ENCODE measurements around the gene ADAMTSL3.
"Not testable (repeated sequence)": the region's sequence is repeated elsewhere in the genome, so short reads cannot be mapped to it uniquely, and the experiment has no call there.

The ADAMTSL3 gene

GRCh38 chr15:84081391-84082168 is 427.7 kb downstream of the ADAMTSL3 start:
- no peak for DNase-seq (ENCODE audit: low read depth in 2 of 2)

GRCh38 chr15:84082739-84083138 is 428.8 kb downstream of the ADAMTSL3 start:
- no peak for DNase-seq (ENCODE audit: low read depth in 2 of 2)

DNA sequence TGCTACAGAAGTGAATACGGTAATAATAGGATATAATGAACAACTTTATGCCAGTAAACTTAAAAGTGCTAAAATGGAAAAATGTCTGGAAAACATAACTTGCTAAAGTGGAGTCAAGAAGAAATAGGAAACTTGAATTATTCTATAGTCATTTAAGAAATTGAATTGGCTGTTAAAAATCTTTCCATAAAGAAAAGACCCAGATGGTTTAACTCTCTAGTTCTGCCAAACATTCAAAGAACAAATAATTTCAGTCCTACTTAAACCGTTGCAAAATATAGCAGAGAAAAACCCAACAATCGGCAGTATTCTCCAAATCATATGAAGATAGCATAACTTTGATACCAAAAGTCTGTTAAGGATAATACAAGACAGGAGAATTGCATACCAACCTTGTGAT is 432.1 kb downstream of the ADAMTSL3 start:
- DNase-seq (ENCODE audit: low read depth in 2 of 2) = not testable (repeated sequence)

All from stimulated activated CD8-positive, alpha-beta memory T cell treated with anti-CD3 and anti-CD28 coated beads, Interleukin-7, amount 100 ng/mL, for 4 hours (primary cell).